ENCODE measurements around the gene GBF1. TPM values are rescaled to one million over a fixed set of nuclear protein-coding genes. Genes with fewer than 3 reads are reported as not detected.

Gene GBF1
- polyA plus RNA-seq, 1 donor (not counting 4 experiments of a cell fraction or from before 2014, with no cell fraction given): 17.4 TPM

- Histone ChIP-seq H3K4me2 (ENCODE audit: control insufficient read depth, extremely low read depth, insufficient read depth, low read depth, low read length) (peak overlapping the region; percentile 64), H3K36me3 (ENCODE audit: control insufficient read depth in 2 of 2, extremely low read depth in 1 of 2, insufficient read depth in 2 of 2, low read length in 2 of 2) (peaks cover 20 to 26% of the 10 kb centered on the region in 2 experiments), H4K20me1 (ENCODE audit: control insufficient read depth, extremely low read depth, insufficient read depth, low read length) (peaks cover 3% of the 10 kb centered on the region), H3K9me3 (ENCODE audit: control insufficient read depth, low read depth, low read length) (no peaks in the 10 kb centered on the region), H3K4me1 (ENCODE audit: control insufficient read depth, extremely low read depth, insufficient read depth, low read length) (peaks cover 30% of the 10 kb centered on the region), H3K79me2 (ENCODE audit: control insufficient read depth, insufficient read depth, low read length) (peaks cover 11% of the 10 kb centered on the region), H3K9me1 (ENCODE audit: control insufficient read depth, extremely low read depth, insufficient read depth, low read length) (no peaks in the 10 kb centered on the region), H3K27ac (ENCODE audit: control insufficient read depth, insufficient read depth, low read length) (peak overlapping the region; percentile 61), H2AFZ (ENCODE audit: control insufficient read depth, low read length) (peak overlapping the region; percentile 46), H3K27me3 (ENCODE audit: control insufficient read depth, extremely low read depth, insufficient read depth, low read length) (no peaks in the 10 kb centered on the region), H3K4me3 (ENCODE audit: control insufficient read depth in 2 of 3, extremely low read depth in 1 of 3, insufficient read depth in 2 of 3, low read depth in 1 of 3, low read length in 3 of 3) (peak overlapping the region; percentile 27 to 48 (median 34)), H3K9ac (ENCODE audit: control insufficient read depth, extremely low read depth, insufficient read depth, low read length) (peak overlapping the region; percentile 60)
- DNase-seq (ENCODE audit: low read depth, low spot score): peak; percentile 42
- no peak for FAIRE-seq
- TF ChIP-seq CTCF (optimal IDR thresholded peaks at IDR 0.05 in 1 of 3, IDR thresholded peaks at IDR 0.05 in 1 of 3, conservative IDR thresholded peaks at IDR 0.05 in 1 of 3; ENCODE audit: extremely low read depth in 1 of 3, insufficient read depth in 2 of 3, low read length in 3 of 3) (peak in 2 of 3 experiments; percentile 71 to 96), EZH2 (IDR thresholded peaks at IDR 0.05; ENCODE audit: low read length) (no peak)
- dilution Hi-C loops (cut with MboI; ENCODE audit: extremely low pct_ligation_motif_present, low sequenced_read_pairs): no loop called here
These were observed 154.1 kb downstream of the GBF1 start for GRCh38 chr10:102399217-102400021.

GRCh38 chr10:102400076-102400475 lies 154.7 kb downstream of the GBF1 start:
- H3K36me3 ChIP-seq (ENCODE audit: control insufficient read depth in 2 of 2, extremely low read depth in 1 of 2, insufficient read depth in 2 of 2, low read length in 2 of 2): peaks cover 20 to 27% of the 10 kb centered on the region in 2 experiments
- TF ChIP-seq CTCF (optimal IDR thresholded peaks at IDR 0.05 in 1 of 3, IDR thresholded peaks at IDR 0.05 in 1 of 3, conservative IDR thresholded peaks at IDR 0.05 in 1 of 3; ENCODE audit: extremely low read depth in 1 of 3, insufficient read depth in 2 of 3, low read length in 3 of 3) (no peak), EZH2 (IDR thresholded peaks at IDR 0.05; ENCODE audit: low read length) (no peak)
- DNase-seq (ENCODE audit: low read depth, low spot score): no peak
- H2AFZ ChIP-seq (ENCODE audit: control insufficient read depth, low read length): no peak overlapping the region
- H3K4me3 ChIP-seq (ENCODE audit: control insufficient read depth in 2 of 3, extremely low read depth in 1 of 3, insufficient read depth in 2 of 3, low read depth in 1 of 3, low read length in 3 of 3): no peak overlapping the region
- peaks cover 11% of the 10 kb centered on the region for H3K79me2 ChIP-seq (ENCODE audit: control insufficient read depth, insufficient read depth, low read length)
- H3K4me1 ChIP-seq (ENCODE audit: control insufficient read depth, extremely low read depth, insufficient read depth, low read length): peaks cover 30% of the 10 kb centered on the region
- no peak overlapping the region for H3K4me2 ChIP-seq (ENCODE audit: control insufficient read depth, extremely low read depth, insufficient read depth, low read depth, low read length)
- FAIRE-seq: no peak
- no peaks in the 10 kb centered on the region for H3K27me3 ChIP-seq (ENCODE audit: control insufficient read depth, extremely low read depth, insufficient read depth, low read length)
- H3K9me3 ChIP-seq (ENCODE audit: control insufficient read depth, low read depth, low read length): no peaks in the 10 kb centered on the region
- no peak overlapping the region for H3K27ac ChIP-seq (ENCODE audit: control insufficient read depth, insufficient read depth, low read length)
- H3K9me1 ChIP-seq (ENCODE audit: control insufficient read depth, extremely low read depth, insufficient read depth, low read length): no peaks in the 10 kb centered on the region
- peaks cover 3% of the 10 kb centered on the region for H4K20me1 ChIP-seq (ENCODE audit: control insufficient read depth, extremely low read depth, insufficient read depth, low read length)
- no peak overlapping the region for H3K9ac ChIP-seq (ENCODE audit: control insufficient read depth, extremely low read depth, insufficient read depth, low read length)
- dilution Hi-C loops (cut with MboI; ENCODE audit: extremely low pct_ligation_motif_present, low sequenced_read_pairs): no loop called here
